GM21528 (cell line): Measurements from ENCODE around the gene TMPRSS11F.
"Not testable (repeated sequence)": the region's sequence is repeated elsewhere in the genome, so short reads cannot be mapped to it uniquely, and the experiment has no call there.

ENCODE experiments used
- ATAC-seq: cut with Tn5 transposase; IDR thresholded peaks from one replicate; pipeline ENCODE4 v1.9.1; 2021; ENCODE audit warnings: mild to moderate bottlenecking, moderate library complexity; ENCODE audit not compliant: unreplicated experiment, low FRiP score

TMPRSS11F gene

DNA sequence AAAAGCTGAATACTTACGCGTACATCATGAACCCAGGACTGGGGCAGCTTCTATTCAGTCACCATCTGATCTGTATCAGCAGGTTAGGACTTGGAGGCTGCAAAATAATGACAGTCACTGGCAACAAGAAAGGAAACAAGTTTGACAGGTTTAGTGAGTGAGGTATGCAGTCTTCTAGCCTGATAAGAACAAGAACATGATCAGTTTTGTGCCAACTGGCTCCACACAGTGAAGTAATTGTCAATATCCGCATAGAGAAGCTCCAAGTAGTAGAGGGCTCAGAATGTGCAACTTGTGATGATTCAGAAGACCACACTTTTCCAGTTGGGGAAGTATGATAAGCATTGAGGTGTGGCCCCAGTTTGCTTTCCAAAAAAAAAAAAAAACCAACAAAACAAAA is at the start of gene TMPRSS11F:
TMPRSS11F (minus strand) TSS at position 77 of the 400 bp plus-strand sequence; CDS start at position 28, 49 bp downstream.
- no peak for ATAC-seq

DNA sequence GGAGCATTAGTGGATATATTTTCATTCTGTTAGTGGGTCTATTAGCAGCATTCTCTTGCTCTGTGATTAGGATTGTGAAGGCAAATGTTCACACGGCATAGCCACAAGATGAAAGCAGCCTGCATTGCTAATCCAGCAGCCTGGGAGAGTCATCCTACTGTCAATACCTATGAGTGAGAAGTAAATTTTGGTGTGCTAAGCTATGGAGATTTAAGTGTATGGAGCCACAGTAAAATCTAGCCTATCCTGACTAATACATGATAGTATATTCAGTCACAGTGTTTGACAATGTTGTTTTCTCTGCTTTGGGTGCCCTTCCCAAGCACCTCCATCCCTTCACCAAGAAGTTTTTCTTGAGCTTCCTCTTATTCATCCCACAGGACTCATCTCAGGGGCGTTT is 47.2 kb upstream of the TMPRSS11F start:
- ATAC-seq: no peak

DNA sequence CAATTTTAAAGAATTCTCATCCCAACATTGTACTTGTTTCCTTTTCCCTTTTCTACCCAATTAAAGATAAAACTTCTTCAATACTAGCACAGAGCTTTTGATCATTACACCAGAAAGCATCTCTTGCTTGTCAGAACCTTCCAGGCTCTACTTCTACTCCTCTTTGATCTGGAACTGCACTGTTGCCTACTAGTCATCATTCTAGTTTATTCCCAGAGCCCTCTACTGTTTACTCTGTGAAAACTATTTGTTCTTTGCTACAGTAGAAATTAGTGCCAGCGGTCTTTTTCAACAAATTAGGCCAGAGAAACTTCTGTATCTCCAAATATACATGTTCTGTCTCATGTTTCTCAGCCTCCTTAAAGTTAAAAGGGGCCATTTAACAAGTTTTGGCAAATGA is 46.8 kb upstream of the TMPRSS11F start:
- no peak for ATAC-seq

DNA sequence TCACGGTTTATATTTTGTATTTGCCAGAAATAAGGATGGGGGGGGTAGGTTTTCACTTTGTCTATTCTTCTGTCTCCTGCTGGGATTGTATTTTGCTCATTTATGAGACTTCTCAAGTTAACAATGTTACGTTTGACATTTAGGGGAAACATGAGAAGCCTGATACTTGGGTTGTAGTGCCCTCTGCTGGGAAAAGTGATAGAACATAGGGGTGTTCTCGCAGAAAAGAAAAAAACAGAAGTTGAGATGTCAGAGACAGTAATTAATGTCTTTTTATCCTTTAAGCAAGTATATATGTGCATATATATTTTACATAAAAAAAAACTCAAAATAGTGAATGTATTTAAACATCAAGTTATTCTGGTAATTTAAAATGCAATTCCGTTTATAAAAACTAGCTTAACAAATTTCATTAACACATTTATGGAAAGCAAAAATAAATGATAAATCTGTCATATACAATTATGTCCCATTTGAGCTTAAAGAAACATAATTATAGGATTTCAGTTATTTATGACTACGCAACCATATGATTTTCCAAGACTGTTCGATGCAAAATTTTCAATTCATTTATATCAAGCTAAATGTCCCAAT is 46.0 kb upstream of the TMPRSS11F start:
- no peak for ATAC-seq

DNA sequence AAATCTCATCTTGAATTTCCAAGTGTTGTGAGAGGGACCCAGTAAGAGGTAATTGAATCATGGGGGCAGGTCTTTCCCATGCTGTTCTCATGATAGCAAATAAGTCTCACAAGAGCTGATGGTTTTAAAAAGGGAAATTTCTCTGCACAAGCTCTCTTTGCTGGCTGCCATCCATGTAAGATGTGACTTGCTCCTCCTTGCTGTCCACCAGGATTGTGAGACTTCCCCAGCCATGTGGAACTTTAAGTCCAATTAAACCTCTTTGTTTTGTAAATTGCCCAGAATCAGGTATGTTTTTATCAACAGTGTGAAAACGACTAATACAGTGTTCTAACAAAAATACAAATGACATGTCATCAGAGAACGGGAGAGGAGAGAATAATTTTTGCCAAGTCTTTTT is 44.7 kb upstream of the TMPRSS11F start:
- not testable (repeated sequence) for ATAC-seq

DNA sequence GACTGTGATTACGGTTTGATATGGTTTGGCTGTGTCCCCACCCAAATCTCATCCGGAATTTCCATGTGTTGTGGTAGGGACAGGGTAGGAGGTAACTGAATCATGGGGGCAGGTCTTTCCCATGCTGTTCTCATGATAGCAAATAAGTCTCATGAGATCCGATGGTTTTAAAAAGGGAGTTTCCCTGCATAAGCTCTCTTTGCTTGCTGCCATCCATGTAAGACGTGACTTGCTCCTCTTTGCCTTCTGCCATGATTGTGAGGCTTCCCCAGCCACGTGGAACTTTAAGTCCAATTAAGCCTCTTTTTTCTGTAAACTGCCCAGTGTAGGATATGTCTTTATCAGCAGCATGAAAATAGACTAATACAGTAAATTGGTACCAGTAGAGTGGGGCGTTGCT is 42.5 kb upstream of the TMPRSS11F start:
- ATAC-seq: not testable (repeated sequence)

DNA sequence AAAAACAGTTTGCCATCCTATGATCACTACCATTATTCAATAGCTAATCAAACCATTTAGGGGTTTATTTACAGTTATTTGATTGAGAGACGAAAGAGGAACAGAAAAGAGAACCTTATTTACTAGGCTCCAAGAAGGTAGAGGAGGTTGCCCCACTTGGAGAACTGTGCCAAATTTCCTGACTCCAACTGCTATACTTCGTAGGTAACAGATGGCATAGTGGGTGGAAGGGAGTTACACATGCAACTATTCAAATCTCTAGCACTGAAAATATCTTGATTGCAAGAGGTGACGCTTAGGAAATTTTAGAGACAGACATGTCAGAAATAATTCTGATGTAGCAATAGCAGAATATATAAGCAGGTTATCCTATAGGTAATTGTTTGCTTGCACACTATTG is 38.0 kb upstream of the TMPRSS11F start:
- no peak for ATAC-seq

DNA sequence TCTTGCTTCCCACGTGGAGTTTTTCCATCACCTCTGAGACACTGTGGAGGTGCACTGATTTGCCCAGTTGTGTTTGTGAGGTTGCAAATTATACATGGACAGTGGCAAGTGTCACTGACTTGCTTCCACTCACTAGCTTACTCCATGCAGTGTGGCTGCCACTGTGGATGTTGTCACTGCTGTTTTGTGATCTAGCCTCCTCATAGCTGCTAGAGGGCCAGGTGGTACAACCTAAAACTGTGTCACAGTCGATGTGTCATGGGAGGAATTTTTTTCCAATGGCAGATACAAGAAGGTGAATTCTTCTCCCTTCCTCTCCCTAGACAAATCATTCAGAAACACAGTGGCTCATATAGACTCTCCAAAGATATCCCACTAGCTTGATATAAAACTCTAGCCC is 37.5 kb upstream of the TMPRSS11F start:
- no peak for ATAC-seq

DNA sequence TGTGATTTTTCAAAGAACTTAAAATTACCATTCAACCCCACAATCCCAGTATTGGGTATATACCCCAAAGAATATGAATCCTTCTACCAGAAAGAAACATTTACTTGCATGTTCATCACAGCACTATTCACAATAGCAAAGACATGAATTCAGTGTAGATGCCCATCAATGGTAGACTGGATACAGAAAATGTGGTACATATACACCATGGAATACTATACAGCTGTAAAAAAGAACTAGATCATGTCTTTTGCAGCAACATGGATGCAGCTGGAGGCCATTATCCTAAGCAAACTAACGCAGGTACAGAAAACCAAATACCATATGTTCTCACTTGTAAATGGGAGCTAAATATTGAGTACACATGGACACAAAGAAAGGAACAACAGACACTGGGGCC is 34.1 kb upstream of the TMPRSS11F start:
- ATAC-seq: no peak

DNA sequence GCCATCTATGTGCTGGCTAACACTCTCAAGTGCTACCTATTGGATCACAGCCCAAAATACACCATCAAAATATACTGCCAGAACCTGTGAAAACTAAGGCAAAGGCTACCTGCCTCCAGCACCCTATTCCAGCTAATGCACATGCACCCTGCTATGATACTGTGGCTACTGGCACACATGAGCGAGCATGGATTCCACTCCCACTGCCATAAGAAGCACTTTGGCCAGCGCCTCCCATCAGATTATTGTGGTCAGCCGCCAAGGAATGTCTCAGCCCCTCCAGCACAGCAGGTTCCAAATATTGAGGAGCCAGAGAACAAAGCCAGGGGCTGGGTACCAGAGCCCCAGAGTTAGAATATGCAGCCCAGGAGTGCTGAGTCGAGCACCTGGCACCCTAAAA is 32.5 kb upstream of the TMPRSS11F start:
- no peak for ATAC-seq

DNA sequence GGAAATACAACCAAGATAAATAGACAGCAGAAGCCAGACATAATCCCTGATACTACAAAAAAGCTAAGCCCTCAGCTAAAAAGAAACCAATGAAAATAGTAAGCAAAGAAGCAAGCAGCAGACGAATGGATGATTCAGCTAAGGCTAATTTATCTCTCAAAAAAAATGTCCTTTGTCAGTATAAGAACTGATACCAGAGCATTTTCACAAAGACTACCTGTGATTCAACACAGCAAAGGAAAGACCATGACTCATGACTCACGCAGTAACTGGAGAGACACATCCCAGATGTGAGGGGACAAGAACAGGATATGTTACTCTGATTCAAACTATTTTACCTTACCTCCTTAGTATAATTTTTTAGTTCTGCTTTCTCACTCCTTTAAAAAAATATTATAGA is 22.7 kb upstream of the TMPRSS11F start:
- ATAC-seq: no peak

DNA sequence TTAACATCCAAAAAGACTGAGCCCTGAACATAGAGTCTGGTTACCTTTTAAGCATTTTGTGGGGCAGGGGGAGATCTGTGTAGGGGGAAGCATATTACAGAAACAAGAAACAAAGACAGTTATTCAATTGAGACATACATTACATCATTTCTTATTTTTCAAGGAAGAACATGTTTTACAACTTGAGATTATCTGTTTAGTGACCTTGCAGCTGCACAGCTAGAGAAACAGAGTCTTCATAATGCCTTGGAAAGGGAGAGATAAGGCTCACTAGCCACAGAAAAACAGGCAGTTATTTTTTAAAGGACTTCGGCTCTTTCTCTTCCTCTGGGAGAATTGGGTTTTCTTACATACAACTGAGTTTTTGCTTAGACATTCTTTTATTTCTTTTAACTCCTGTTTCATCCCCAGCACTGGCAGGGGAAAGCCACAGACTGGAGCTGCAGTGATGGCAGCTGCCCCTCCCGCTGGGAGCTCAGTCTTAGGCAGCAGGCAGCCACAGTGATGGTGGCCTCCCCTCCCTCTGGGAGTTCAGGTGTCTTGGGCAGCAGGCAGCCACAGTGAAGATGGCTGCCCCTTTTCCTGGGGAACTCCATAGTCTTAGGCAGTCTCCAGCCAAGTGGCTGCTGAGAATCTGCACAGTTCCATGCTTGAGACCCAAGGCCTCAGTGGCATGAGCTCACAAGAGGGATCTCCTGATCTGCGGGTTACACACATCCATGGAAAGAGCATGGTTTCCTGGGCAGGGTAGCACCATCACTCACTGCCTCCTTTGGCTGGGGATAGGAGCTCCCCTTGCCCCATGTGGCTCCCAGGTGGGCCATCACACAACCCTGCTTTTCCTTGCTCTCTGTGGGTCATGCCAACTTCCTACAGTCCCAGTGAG is 19.4 kb upstream of the TMPRSS11F start:
- no peak for ATAC-seq

DNA sequence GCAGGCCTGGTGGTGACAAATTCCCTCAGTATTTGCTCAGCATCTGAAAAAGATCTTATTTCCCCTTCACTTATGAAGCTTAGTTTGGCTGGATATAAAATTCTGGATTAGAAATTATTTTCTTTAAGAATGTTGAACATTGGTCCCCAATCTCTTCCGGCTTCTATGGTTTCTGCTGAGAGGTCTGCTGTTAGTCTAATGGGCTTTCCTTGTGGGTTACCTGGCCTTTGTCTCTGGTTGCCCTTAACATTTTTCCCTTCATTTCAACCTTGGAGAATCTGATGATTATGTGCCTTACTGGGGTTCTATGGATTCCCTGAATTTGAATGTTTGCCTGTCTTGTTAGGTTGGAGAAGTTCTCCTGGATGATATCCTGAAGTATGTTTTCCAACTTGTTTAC is 17.4 kb upstream of the TMPRSS11F start:
- no peak for ATAC-seq

DNA sequence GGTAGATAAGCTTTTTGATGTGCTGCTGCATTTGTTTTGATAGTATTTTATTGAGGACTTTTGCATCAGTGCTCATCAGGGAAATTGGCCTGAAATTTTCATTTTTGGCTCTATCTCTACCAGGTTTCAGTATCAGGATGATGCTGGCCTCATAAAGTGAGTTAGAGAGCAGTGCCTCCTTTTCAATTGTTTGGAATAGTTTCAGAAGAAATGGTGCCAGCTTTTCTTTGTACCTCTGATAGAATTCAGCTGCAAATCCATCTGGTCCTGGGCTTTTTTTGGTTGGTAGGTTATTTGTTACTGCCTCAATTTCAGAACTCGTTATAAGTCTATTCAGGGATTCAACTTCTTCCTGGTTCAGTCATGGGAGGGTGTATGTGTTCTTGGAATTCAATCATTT is 15.6 kb upstream of the TMPRSS11F start:
- no peak for ATAC-seq

DNA sequence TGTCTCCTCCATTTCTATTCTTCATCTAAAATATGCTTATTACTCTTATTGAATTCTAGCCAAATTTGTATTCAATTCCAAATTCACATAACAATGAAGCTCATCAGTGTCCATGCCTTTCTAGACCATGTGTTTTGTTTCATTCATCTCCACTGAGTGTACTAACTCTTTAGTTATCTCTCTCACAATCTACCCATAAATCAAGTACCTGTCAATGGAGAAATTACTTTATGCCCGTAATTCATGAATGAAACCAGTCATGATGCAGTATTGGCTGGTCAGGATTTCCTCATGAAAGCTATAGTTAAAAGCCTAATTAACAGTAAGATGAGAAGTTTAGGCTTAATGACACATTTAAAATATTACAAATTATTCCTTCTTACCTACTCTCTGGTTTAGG is 12.2 kb upstream of the TMPRSS11F start:
- ATAC-seq: no peak

DNA sequence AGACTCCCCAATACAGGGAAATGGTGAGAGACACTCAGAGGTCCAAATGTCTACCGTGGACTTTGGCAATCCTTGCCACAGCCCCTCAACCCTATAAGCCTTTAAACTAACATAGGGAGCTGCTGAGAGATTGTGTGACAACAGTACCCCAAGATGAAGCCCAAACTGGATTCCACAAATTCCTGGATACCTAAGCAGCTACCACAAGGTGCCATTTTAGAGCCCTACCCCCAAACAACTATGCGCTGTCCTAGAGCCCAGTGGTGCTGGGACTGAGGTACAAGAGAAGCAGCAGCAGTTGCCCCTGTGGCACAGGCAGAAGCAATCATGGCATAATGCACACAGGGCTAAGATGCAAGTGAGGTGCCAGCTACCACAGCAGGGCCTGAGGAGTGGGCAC is 2.7 kb upstream of the TMPRSS11F start:
- no peak for ATAC-seq

DNA sequence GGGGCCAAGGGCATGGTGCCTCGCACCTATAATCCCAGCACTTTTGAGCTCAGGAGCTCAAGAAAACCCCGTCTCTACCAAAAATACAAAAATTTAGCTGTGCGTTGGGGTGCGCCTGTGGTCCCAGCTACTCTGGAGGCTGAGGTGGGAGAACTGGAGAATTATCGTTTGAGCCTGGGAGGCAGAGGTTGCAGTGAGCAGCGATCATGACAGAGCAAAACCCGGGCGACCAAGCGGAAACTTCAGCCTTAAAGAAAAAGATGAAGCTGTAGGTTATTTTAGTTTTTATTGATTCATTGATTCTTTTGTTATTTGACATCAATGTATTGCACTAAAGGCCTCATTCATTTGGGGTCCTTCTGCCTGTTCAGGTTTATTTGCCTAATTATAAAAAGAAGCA is 5.4 kb downstream of the TMPRSS11F start:
- ATAC-seq: no peak

DNA sequence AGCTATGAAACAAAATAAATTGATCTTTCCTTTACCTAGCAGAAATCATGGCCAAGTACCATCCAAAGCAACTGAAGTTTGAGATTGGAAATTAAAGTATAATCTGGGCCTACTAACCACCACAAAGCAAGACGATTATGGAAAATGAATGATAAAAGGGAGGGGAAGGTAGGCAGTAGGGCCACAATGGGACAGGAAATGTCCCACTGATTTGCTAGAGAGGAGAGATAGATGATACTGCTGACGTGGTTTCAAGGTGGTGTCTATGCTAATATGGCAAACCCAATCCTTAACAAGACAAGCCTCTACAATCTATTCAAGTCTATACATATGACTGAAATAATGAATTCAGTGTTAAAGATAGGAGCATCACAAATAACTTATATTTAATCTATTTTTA is 6.1 kb downstream of the TMPRSS11F start:
- no peak for ATAC-seq

DNA sequence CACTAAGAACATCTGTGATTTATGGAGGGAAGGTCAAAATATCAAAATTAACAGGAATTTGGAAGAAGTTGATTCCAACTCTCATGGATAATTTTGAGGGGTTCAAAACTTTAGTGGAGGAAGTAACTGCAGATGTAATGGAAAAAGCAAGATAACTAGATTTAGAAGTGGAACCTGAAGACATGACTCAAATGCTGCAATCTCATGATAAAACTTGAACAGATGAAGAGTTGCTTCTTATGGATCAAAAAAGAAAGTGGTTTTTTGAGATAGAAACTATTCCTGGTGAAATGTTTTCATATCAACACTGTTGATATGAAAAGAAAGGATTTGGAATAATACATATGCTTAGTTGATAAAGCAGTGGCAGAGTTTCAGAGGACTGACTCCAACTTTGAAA is 9.7 kb downstream of the TMPRSS11F start:
- no peak for ATAC-seq

DNA sequence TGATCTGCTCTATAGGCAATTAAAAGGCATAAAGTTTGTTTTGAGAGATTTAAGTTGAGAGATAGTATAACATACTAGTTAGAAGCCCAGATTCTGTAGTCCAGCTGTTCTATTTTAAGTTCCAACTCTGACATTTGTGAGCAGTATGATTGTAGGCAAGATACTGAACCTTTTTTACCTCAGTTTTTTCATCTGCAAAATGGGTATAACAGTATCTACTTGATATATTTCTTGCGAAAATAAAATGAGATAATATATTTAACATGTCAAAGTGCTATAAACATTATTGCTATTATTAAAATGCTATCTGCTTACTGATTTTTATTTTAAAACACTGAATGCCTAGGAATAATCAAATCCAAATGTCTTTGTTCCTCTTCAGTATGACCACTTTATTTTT is 19.2 kb downstream of the TMPRSS11F start:
- ATAC-seq: no peak

DNA sequence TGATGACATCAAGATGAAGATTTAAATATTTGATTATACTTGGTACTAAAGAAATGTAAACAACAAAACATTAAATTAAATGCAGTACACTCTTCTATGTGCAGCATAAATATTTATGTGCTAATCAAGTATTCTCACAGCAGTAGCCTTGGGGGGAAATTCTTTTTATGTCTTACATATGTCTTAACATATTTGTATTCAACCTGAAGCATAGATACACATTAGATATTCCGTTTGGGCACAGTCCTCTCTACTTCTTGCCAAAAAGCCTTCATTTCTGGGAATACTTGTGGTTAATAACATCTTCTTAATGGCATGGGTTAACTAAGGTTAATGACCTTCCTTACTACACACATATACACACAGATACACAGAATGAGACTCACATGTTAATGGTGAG is 19.8 kb downstream of the TMPRSS11F start:
- ATAC-seq: no peak

DNA sequence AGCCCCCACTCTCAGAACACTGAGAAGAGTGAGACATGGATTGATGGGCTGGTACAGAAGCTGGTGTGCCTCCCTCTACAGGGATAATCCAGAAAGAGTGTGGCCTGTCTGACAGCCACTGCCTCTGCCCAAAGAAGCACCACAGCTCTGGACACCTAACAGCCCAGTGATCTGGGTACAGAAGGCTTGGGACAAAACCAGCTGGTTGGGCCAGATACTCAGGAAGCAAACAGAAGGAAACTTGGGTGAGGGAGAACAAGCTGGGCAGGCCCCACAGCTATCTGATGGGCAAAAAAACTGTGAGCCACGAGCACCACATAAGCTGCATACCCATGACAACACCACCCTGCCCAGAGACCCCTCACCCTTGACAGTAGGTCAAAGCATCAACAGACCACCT is 46.9 kb downstream of the TMPRSS11F start:
- no peak for ATAC-seq
